HG03196 (cell line): ENCODE data around the gene ICA1.
"Not testable (repeated sequence)": the region's sequence is repeated elsewhere in the genome, so short reads cannot be mapped to it uniquely, and the experiment has no call there.

Experiments used
- ATAC-seq: cut with Tn5 transposase; IDR thresholded peaks from one replicate; pipeline ENCODE4 v1.9.1; 2021; ENCODE audit not compliant: unreplicated experiment

Gene ICA1

DNA sequence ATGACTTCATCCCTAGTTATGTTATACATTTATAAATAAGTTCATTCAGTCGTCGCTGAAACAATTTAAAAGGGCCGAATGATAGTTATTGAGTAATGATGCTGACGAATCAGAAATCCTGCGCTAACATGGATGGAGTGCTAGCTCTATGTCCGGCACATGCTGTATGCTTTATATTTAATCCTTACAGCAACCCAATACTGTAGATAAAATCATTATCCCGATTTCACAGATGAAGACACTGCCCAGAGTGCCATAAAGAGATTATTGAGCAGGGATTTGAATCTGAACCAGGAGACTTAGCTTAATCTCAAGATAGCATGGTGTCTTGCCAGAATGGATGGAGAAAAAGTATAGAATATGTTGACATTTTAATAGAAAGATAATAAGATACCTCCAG is 1.1 kb upstream of the ICA1 start:
- no peak for ATAC-seq

DNA sequence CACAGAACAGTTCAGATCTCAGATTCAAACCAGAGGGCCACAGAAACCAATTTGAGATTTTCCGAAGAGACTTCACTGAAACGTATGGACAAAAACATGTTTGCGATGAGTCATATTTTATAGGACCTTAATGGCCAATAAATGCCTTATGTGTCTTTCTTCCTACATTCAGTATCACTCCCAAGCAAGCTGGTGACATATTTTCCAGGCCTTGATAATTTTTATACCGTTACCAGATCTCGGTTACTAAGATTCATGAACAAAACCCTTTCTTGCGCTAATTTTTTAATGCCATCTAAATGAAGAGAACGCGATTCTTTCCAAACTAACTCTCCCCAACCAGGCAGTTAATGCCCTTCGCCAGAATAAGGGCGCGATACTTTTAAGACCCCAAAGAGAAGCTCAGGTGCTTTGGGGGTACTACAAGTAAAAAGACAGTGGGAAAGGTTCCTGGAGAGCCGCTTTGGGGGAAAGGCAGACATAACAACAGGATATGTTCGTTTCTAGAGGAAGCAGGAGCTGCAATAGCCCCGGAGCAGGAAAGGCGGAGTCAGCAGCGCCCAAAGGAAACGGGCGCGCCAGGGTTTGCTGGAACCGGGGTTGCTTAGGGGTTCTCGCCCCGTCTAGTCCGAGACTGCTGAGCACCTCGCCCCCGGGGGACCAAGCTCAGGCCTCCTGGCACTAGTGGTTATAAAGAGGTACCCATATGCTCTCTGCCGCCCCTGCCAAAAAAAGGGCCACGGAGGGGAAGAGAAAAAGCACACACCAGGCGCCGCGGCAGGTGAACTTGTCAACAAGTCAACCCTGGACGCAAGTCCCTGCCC is 884 bp downstream of the ICA1 start:
- no peak for ATAC-seq

DNA sequence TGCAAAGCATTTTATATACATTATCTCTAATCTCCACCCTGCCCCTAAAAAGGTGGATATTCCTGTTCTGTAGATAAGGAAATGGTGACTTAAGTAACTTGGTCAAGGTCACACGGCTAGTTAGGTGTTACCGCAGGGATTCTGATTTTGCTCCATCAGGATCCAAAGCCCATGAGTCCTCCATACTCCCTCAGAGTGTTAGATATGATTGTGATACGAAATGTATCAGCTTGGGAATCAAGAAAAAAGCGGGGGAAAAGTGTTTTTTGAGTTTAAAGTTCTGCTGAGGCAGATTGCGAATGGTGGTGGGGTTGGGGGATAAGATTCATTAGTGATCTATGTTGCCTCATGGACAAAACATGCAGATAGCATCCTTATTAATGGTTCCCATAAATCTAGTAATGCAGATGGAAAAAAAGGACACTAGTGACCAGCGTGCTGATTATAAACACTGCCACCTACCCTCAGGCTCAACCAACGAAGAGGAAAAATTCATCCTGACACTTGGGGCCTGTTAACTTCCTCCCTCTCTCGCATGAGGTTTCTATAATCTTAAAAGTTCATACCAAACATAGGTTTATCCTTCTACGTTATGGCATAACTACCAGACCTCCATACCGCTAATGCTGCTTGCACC is 2.3 kb downstream of the ICA1 start:
- no peak for ATAC-seq

DNA sequence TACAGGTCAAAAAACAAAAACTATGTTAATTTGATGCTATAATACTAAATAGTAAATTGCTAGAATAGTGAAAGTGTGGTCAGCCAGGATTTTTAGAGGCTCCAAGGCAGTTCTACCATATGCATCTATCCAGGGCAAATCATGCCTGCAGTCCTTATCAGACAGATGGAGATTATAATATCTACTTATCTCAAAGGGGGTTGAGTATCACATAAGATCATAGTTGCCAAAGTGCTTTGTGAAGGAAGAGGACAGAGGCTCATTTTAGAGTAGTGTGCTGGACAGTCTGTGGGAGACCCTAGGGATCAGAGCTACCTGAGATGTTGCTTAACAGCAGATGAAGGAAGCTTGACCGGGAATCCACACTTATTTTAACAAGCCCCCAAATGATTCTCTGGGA is 3.2 kb downstream of the ICA1 start:
- no peak for ATAC-seq

DNA sequence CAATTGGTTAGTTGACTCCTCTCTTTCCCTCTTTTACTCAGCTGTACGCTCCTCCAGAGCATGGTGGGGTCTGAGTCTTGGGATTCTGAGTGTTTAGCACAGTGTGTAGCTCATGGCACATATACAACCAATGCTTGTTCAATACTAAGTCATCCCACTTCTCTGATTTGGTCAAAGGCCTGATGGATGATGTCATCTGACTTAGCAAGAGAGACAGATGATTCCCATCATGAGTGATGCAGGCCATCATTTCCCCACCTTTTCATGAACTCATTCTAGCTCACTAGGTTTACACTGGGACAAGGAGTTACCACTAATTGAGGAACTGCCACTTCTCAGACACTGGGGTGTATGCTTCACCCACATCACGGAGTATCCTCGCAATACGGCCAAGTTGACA is 3.8 kb downstream of the ICA1 start:
- no peak for ATAC-seq

DNA sequence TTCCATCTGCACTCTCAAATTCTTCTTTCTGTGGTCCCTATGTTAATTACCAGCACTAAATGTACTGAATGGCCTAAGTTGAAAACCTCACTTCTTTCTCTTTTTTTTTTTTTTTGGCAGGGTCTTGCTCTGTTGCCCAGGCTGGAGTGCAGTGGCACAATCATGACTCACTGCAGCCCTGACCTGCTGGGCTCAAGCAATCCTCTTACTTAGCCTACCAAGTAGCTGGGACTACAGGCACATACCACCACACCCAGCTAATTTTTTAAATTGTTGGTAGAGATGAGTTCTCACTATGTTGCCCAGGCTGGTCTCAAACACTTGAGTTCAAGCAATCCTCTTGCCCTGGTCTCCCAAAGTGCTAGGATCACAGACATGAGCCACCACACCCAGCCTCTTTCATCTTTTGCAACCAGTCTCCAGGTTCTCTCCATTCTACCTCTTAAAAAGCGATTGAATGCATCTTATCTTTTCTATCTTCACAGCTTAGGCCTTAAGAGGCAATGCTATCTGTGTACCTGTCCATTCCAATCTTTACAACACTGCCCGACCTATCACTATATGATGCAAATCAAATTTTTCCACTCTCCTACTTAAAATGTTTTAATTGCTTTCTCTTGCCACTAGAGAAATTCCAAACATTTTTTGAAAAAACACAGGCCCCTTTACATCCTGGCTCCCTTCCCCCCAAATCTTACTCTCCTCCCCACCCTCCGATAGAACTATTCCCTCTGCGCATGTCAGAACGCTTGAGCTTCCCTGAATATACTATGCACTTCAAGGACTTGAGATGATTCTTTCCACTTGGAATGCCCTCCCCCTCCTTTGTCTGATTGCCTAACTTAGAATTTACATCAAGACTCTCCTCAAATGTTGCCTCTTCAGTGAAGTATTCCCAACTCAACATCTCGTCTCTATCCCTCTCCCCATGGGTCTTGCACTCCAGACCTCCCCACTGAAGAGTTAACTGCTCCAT is 6.0 kb downstream of the ICA1 start:
- ATAC-seq = no peak

DNA sequence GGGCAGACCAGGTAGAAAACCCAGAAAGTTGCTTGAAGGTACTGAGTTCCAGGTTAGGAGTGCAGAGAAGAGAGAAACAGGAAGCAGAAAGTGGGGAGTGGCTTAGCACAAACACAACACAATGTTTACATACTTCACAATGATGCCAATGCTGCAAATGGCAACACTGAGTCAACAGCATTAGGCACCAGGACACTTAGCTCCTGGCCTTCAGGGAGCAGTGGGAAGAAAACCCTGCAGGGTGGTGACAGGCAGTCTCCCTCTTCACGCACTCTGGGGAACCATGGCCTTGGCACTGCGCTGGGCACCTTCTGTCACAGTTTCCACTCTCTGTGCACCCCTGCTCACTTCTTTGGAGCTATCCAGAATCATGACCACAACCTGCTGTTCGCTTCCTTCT is 7.3 kb downstream of the ICA1 start:
- ATAC-seq = no peak

DNA sequence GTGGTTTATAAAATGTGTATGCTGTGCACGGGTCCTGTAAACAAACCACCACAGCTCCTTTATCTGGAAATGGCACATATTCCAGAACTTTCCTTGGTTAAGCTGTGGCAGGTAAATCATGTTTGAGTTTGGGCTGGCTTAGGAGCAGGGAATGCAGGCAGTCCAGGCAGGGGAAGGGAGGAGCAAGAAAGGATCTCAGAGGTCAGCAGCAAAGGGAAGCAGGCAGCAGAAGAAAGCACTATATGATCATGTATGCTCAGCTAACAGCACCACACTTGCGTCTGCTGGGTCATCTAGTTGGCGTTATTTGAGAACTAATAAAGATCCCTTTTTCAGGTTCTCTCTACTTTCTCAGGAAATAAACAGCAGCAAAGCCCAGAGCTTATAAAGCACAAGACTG is 7.8 kb downstream of the ICA1 start:
- no peak for ATAC-seq

DNA sequence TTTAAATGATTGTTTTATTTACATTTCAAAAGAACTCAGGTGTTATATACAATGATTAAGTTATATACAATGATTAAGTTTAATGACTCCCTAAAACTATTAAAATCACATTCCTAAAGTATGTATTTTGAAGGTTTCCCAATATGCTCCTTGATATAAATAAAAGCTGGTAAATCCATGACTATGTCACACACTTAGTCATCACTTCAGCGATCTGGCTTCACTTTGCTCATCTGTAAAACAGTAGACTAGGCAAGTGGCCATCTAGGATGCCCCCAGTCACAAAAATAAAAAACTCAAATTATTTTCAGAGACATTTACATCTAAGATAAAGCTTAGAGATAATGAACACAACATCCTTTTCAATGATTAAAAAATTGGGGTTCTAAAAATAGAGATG is 10.8 kb downstream of the ICA1 start:
- no peak for ATAC-seq

DNA sequence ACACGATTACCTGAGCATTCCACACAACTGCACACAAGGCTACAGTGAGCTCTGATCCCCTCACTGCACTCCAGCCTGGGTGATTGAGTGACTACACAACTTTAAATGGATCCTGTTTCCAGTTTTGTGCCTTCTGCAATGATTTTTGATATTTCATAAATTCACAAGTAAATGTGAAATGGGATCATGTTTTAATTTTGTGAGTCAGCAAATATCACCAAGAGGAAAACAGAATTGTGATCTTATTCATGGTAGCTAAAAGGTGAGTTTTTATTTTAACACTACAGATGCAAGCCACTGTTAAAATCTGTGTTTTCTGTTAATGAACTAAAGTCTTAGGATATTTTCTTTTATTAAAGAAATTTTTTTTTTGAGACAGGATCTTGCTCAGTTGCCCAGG is 11.4 kb downstream of the ICA1 start:
- ATAC-seq = no peak

DNA sequence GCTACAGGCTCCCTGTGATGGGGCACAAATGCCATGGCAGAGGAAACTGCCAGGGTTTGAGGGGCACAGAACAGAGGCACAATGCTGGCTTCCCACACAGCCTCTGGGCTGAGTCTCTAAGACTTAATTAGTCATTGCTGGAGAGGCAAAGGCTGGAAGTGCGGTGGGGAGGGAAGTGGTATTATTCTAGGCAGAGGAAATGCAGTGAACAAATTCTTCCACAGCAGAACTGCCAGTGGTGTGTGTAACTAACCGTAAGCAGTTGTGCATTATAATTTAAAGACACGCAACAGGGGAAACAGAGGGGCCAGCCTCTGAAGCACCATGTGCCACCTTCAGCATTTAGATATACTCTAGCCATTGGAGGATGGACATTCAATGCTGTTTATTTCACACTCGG is 12.8 kb downstream of the ICA1 start:
- no peak for ATAC-seq

DNA sequence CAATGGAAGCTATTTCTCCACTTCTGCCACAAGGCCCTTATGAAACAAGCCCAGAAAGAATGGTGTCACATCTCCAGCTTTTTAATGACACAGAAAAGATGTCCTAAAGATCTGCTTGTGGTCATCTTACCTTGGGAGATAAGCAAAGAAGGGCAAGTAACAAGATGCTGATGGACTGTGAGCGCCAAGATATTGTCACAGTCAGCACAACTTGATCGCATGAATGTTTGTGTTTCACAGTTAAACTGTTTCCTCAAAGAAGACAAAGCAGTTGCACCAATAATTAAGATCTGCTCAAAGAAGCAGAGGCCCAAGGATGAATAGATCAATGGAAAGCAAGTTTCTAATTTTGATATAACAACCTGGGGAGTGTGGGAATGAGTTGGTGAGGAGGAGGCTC is 15.9 kb downstream of the ICA1 start:
- no peak for ATAC-seq

DNA sequence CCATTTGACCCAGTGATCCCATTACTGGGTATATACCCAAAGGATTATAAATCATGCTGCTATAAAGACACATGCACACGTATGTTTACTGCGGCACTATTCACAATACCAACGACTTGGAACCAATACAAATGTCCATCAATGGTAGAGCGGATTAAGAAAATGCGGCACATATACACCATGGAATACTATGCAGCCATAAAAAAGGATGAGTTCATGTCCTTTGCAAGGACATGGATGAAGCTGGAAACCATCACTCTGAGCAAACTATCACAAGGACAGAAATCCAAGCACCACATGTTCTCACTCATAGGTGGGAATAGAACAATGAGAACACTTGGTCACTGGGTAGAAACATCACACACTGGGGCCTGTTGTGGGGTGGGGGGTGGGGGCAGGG is 16.9 kb downstream of the ICA1 start:
- ATAC-seq = not testable (repeated sequence)

DNA sequence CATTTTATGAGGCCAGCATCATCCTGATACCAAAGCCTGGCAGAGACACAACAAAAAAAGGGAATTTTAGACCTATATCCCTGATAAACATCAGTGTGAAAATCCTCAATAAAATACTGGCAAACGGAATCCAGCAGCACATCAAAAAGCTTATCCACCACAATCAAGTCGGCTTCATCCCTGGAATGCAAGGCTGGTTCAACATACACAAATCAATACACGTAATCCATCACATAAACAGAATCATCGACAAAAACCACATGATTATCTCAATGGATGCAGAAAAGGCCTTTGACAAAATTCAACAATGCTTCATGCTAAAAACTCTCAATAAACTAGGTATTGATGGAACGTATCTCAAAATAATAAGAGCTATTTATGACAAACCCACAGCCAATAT is 18.9 kb downstream of the ICA1 start:
- not testable (repeated sequence) for ATAC-seq

DNA sequence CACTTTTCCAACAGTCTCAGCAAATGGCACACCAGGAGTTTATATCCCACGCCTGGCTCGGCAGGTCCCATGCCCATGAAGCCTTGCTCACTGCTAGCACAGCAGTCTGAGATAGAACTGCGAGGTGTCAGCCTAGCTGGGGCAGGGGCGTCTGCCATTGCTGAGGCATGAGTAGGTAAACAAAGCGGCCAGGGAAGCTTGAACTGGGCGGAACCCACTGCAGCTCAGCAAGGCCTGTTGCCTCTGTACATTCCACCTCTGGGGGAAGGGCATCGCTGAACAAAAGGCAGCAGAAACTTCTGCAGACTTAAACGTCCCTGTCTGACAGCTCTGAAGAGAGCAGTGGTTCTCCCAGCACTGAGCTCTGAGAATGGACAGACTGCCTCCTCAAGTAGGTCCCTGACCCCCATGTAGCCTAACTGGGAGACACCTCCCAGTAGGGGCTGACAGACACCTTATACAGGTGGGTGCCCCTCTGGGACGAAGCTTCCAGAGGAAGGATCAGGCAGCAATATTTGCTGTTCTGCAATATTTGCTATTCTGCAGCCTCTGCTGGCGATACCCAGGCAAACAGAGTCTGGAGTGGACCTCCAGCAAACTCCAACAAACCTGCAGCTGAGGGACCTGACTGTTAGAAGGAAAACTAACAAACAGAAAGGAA is 22.1 kb downstream of the ICA1 start:
- not testable (repeated sequence) for ATAC-seq

DNA sequence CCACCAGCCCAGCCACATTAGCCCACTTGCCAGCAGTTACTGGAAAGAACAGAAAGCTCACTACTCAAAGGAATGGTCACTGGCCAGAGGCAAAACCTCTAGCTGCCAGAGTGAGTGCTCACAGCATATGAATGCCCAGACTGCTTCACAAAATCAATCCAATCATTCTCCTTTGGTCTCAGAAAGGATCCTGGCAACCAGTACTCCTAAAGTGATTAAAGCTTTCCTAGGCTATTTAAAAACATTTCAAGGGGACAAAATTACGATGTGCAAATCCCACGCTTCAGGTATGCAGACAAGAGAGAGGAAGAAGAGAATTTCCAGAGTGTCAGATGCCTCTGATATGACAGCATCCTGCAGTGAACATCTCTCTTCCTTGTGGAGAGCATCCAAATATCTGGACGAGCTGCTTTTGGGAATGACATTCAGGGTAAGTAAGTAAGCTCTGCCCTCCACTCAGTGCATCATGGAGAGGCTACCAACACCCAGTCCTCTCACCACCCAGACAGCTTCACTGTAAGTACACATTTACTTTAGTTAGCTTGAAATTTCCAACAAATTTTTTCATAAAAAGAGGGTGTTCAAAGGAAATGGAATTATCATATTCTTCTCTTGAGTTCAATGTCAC is 25.1 kb downstream of the ICA1 start:
- ATAC-seq = no peak

DNA sequence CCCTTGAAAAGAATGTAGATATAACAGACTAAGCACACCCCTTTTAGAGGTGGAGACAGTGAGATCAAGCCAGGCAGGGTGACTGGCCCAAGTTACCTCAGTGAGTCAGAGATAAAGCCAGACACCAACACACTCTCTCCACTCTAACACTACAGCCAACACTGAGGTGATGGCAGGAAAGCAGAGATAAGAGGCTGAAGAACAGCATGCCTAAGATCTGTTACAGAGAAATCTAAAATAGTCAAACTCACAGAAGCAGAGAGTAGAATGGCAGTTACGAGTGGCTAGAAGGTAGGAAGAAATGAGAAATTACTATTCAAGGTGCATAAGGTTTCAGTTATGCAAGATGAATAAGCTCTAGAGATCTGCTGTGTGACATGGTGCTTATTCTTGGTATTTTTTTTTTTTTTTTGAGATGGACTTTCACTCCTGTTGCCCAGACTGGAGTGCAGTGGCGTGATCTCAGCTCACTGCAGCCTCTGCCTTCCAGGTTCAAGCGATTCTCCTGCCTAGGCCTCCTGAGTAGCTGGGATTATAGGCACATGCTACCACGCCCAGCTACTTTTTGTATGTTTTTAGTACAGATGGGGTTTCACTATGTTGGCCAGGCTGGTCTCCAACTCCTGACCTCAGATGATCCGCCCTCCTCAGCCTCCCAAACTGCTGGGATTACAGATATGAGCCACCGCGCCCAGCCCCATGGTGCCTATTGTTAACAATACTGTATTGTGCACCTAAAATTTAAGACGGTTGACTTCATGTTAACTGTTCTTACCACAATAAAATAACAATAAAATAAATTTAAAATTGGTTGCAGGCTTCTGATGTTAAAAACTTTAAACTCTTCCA is 28.7 kb downstream of the ICA1 start:
- no peak for ATAC-seq

DNA sequence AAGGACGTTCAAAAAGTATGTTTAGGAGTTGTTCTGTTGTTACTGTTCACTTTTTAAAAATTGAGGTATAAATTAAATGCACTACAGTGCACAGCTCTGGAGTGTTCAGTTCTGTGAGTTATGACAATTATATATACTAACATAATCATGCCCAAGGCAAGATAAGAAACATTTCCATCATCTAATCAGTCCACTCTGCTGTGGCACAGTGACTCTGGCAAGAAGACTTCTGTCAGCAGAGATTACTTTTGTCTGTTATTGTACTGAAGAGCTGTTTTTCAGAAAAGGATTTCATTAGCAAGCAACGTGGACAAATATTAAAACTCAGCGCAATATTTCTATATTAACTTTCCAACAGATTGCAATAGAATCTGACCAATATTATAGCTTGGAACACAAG is 32.0 kb downstream of the ICA1 start:
- no peak for ATAC-seq

DNA sequence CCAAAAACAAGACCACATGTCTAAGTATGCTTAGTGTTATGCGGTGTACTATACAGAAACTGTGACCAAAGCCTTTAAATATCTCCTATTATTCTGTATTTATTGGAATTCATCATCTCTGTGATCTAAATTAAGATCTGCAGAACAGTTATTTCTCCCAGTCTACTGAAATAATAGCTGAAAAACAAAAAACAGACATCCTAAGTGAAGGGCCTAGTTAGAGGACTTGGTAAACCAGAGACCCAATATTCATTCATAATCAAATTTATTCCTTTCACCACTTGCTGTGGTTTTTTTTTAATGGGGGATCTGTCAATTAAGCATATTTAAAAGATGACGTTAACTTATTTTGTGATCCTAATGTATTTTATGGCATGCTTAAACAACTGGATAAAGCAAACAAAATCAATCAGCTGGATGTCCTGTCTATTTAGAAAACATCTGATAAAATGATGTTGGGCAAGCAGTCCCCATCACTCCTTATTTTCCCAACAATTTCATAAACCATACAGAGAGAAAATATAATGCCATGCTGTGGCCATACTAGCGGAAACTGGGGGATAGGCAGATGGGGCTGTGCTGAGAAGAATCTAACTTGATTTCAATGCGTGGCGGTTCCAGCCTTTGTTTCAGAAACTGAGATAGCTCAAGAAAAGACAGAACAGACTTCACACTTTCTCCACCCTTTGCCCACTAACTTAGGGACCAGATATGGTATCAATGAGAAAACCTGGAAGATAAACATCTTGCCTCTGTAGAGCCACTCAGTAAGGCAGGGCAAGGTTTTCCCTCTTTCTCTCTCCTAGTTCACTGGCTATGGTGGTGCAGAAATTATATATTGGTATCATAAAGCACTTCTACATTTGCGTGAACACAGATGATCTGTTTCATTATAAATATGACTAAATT is 32.9 kb downstream of the ICA1 start:
- no peak for ATAC-seq
